Measurements from ENCODE around the gene ARNT2.

- TF ChIP-seq, protein P1, sequence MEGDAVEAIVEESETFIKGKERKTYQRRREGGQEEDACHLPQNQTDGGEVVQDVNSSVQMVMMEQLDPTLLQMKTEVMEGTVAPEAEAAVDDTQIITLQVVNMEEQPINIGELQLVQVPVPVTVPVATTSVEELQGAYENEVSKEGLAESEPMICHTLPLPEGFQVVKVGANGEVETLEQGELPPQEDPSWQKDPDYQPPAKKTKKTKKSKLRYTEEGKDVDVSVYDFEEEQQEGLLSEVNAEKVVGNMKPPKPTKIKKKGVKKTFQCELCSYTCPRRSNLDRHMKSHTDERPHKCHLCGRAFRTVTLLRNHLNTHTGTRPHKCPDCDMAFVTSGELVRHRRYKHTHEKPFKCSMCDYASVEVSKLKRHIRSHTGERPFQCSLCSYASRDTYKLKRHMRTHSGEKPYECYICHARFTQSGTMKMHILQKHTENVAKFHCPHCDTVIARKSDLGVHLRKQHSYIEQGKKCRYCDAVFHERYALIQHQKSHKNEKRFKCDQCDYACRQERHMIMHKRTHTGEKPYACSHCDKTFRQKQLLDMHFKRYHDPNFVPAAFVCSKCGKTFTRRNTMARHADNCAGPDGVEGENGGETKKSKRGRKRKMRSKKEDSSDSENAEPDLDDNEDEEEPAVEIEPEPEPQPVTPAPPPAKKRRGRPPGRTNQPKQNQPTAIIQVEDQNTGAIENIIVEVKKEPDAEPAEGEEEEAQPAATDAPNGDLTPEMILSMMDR (IDR thresholded peaks at IDR 0.05) = no peak
- no peak for TF ChIP-seq POLR2AphosphoS5 (IDR thresholded peaks at IDR 0.05)
Measured at GRCh38 chr15:80547264-80547663, 143.1 kb downstream of the ARNT2 start.
